Right ventricle myocardium superior (tissue), 1 donor: Measurements from ENCODE around the gene RFXANK. TPM values are rescaled to one million over a fixed set of nuclear protein-coding genes. Genes with fewer than 3 reads are reported as not detected.
A peak's percentile ranks its signal among the peaks of the same experiment; 100 is the strongest.

ENCODE experiments used
- ATAC-seq: fragments of 200-7000 bp; cut with Tn5 transposase; one replicate; pipeline ENCODE4 v1.9.1; 2020; ENCODE audit warnings: mild to moderate bottlenecking; ENCODE audit not compliant: poor library complexity
- DNase-seq: peaks from one replicate; pipeline ENCODE4 v3.0.0-alpha.2; 2020
- intact Hi-C: fragments of 100-400 bp; cut with DNase I; formaldehyde crosslinking; loops from one replicate; pipeline ENCODE4 v1.11.2; 2022
- total RNA-seq: library from RNA; stranded (reverse); fragmentation: NEBNext Ultra II Directional; extraction: Animal tissue kit (Norgen Biotek cat#: 25700); gene quantifications from one replicate; pipeline ENCODE4 v1.2.1, GENCODE V29; 2021
- donor health status: DM: no; HTN: yes; CAD: no; lungs with severe emphysema.

Gene RFXANK
- total RNA-seq, 1 donor from 2014 or later, result 33.9 TPM

GRCh38 chr19:19223636-19224035 is 31.6 kb downstream of the RFXANK start:
- ATAC-seq (no peak), DNase-seq (no peak)
- intact Hi-C loops, result no loop called here

- intact Hi-C loops, result no loop called here
- ATAC-seq, result no peak
- DNase-seq, result no peak
These were observed 32.2 kb downstream of the RFXANK start for GRCh38 chr19:19224150-19224851.

GRCh38 chr19:19224852-19225494 is 32.9 kb downstream of the RFXANK start:
- intact Hi-C loops, result no loop called here

GRCh38 chr19:19226204-19226603 is 34.1 kb downstream of the RFXANK start:
- intact Hi-C loops, result no loop called here
- no peak for DNase-seq
- no peak for ATAC-seq

More at GRCh38 chr19:19224852-19225494, 32.9 kb downstream of the RFXANK start:
- DNase-seq (peak; percentile 78), ATAC-seq (peak; percentile 56)

- DNase-seq, result no peak
- no peak for ATAC-seq
- intact Hi-C loops, result no loop called here
These were observed 34.6 kb downstream of the RFXANK start for GRCh38 chr19:19226663-19227062.

GRCh38 chr19:19227217-19227616 is 35.2 kb downstream of the RFXANK start:
- intact Hi-C loops, result no loop called here
- ATAC-seq (no peak), DNase-seq (no peak)

- ATAC-seq (no peak), DNase-seq (no peak)
- intact Hi-C loops, result no loop called here
These were observed 37.6 kb downstream of the RFXANK start for GRCh38 chr19:19229701-19230100.

GRCh38 chr19:19230999-19231398 is 38.9 kb downstream of the RFXANK start:
- ATAC-seq (no peak), DNase-seq (no peak)
- intact Hi-C loops, result no loop called here

GRCh38 chr19:19232261-19232721 is 40.2 kb downstream of the RFXANK start:
- ATAC-seq (no peak), DNase-seq (no peak)
- intact Hi-C loops, result no loop called here

- intact Hi-C loops, result no loop called here
- DNase-seq, result no peak
- ATAC-seq, result no peak
These were observed 42.3 kb downstream of the RFXANK start for GRCh38 chr19:19234220-19234816.

GRCh38 chr19:19236173-19236572 is 44.1 kb downstream of the RFXANK start:
- ATAC-seq, result no peak
- intact Hi-C loops, result no loop called here

GRCh38 chr19:19238126-19238894 is 46.3 kb downstream of the RFXANK start:
- DNase-seq (no peak), ATAC-seq (no peak)
- intact Hi-C loops, result no loop called here

More at GRCh38 chr19:19236173-19236572, 44.1 kb downstream of the RFXANK start:
- no peak for DNase-seq

- intact Hi-C loops, result no loop called here
- ATAC-seq, result no peak
- no peak for DNase-seq
These were observed 47.6 kb downstream of the RFXANK start for GRCh38 chr19:19239675-19240074.

- ATAC-seq, result no peak
- intact Hi-C loops, result no loop called here
These were observed 48.4 kb downstream of the RFXANK start for GRCh38 chr19:19240476-19240875.

GRCh38 chr19:19250196-19250801 is 58.2 kb downstream of the RFXANK start:
- intact Hi-C loops, result no loop called here
- no peak for DNase-seq
- ATAC-seq, result no peak

More at GRCh38 chr19:19240476-19240875, 48.4 kb downstream of the RFXANK start:
- no peak for DNase-seq
